ENCODE measurements around the gene CTSL. TPM values are rescaled to one million over a fixed set of nuclear protein-coding genes. Genes with fewer than 3 reads are reported as not detected.

Gene CTSL
- total and polyA plus RNA-seq, 2 of the 13 experiments (the other 11 are each of a cell fraction or from before 2014, with no cell fraction given), result 78.1 to 113 TPM

GRCh38 chr9:87725900-87726709 is at the start of gene CTSL (continued):
- TF ChIP-seq DNMT1 (CRISPR knock-in tag; IDR thresholded peaks at IDR 0.05) (peak; percentile 92; the same call in 1 of the 2 replicates), ZMYM4 (CRISPR knock-in tag; IDR thresholded peaks at IDR 0.05) (peak; percentile 70; the same call in 1 of the 2 replicates), KDM1A (CRISPR knock-in tag; IDR thresholded peaks at IDR 0.05) (no peak), ZHX1 (CRISPR knock-in tag; IDR thresholded peaks at IDR 0.05; ENCODE audit: low read depth) (peak; percentile 81), ZMAT3 (CRISPR knock-in tag; conservative IDR thresholded peaks at IDR 0.05) (peak; percentile 81), ZFP37 (CRISPR knock-in tag; IDR thresholded peaks at IDR 0.05; ENCODE audit: borderline replicate concordance) (0 out of 2 replicates have a peak, but pooled peaks have one; percentile 59), ZNF24 (IDR thresholded peaks at IDR 0.05) (no peak), GMEB1 (CRISPR knock-in tag; IDR thresholded peaks at IDR 0.05; ENCODE audit: borderline replicate concordance) (peak; percentile 50; the same call in 1 of the 2 replicates), PBX2 (CRISPR knock-in tag; IDR thresholded peaks at IDR 0.05) (no peak), SOX6 (IDR thresholded peaks at IDR 0.05) (no peak), SOX6 (CRISPR knock-in tag; IDR thresholded peaks at IDR 0.05) (peak; percentile 55; the same call in 1 of the 2 replicates), ISX (CRISPR knock-in tag; conservative IDR thresholded peaks at IDR 0.05) (peak; percentile 38; the same call in 1 of the 2 replicates), ZNF775 (CRISPR knock-in tag; IDR thresholded peaks at IDR 0.05; ENCODE audit: borderline replicate concordance) (no peak), IRF1 (CRISPR knock-in tag; IDR thresholded peaks at IDR 0.05; ENCODE audit: low read depth) (no peak), EED (CRISPR knock-in tag; IDR thresholded peaks at IDR 0.05) (peak; percentile 80), U2AF2 (IDR thresholded peaks at IDR 0.05; ENCODE audit: low read depth, low read length) (no peak), GABPA (IDR thresholded peaks at IDR 0.05; ENCODE audit: low read depth, low read length) (no peak), GABPA (CRISPR knock-in tag; IDR thresholded peaks at IDR 0.05; ENCODE audit: low read depth) (no peak), POLR2A (IDR thresholded peaks at IDR 0.05; ENCODE audit: insufficient read depth in 1 of 2, low read depth in 2 of 2, low read length in 2 of 2) (peak; percentile 76 to 89), ZBTB39 (CRISPR knock-in tag; IDR thresholded peaks at IDR 0.05) (peak; percentile 41; the same call in 1 of the 2 replicates), GFI1 (CRISPR knock-in tag; IDR thresholded peaks at IDR 0.05; ENCODE audit: borderline replicate concordance) (peak; percentile 9; the same call in 1 of the 2 replicates), ZFP36L1 (CRISPR knock-in tag; IDR thresholded peaks at IDR 0.05) (no peak)
